SJSA1 (cell line): ENCODE measurements around the gene F2RL3. TPM values are rescaled to one million over a fixed set of nuclear protein-coding genes. Genes with fewer than 3 reads are reported as not detected.
A peak's percentile ranks its signal among the peaks of the same experiment; 100 is the strongest.

Experiments used
- DNase-seq, 2 experiments: peaks; one replicate each; pipeline ENCODE4 v3.0.0-alpha.2; 2015 to 2020; ENCODE audit warnings: low spot score in 2 of 2, low read depth in 1 of 2
- H3K27ac ChIP-seq: fragments of 250-450 bp; sonication (Bioruptor Pico); 2 replicates; pipeline ENCODE4 v1.5.1; 2020; ENCODE audit warnings: mild to moderate bottlenecking, moderate library complexity
- H3K27me3 ChIP-seq: fragments of 250-450 bp; sonication (Bioruptor Pico); replicated peaks from 2 replicates; pipeline ENCODE4 v1.5.1; 2020; ENCODE audit warnings: mild to moderate bottlenecking, moderate library complexity
- H3K36me3 ChIP-seq: fragments of 250-450 bp; sonication (Bioruptor Pico); 2 replicates; pipeline ENCODE4 v1.5.1; 2020; ENCODE audit warnings: mild to moderate bottlenecking
- H3K4me1 ChIP-seq: fragments of 250-450 bp; sonication (Bioruptor Pico); replicated peaks from 2 replicates; pipeline ENCODE4 v1.6.1; 2021; ENCODE audit warnings: mild to moderate bottlenecking
- H3K4me3 ChIP-seq: fragments of 250-450 bp; sonication (Bioruptor Pico); 2 replicates; pipeline ENCODE4 v1.5.1; 2020; ENCODE audit warnings: mild to moderate bottlenecking
- H3K9me3 ChIP-seq: fragments of 250-450 bp; sonication (Bioruptor Pico); replicated peaks from 2 replicates; pipeline ENCODE4 v1.5.1; 2020; ENCODE audit warnings: mild to moderate bottlenecking
- total RNA-seq: library from RNA; depleted of rRNA; stranded (reverse); fragments of >200 nt; shearing (Covaris generic); gene quantifications from 2 replicates; pipeline ENCODE4 v1.2.3, GENCODE V29; 2014

The F2RL3 gene
- total RNA-seq, 1 experiment from 2014 or later: 0.37 TPM

GRCh38 chr19:16880884-16881554 is 7.8 kb upstream of the F2RL3 start:
- Histone ChIP-seq H3K27me3 (no peaks in the 10 kb centered on the region), H3K9me3 (peaks cover 21% of the 10 kb centered on the region), H3K4me3 (no peak overlapping the region), H3K27ac (no peak overlapping the region), H3K36me3 (peaks cover 45% of the 10 kb centered on the region), H3K4me1 (peaks cover 6% of the 10 kb centered on the region; the same call in 1 of the 2 replicates)
- no peak for DNase-seq

GRCh38 chr19:16882146-16882545 is 6.7 kb upstream of the F2RL3 start:
- H3K9me3 ChIP-seq: peaks cover 21% of the 10 kb centered on the region
- H3K36me3 ChIP-seq: peaks cover 33% of the 10 kb centered on the region
- peaks cover 11% of the 10 kb centered on the region for H3K4me1 ChIP-seq
- no peaks in the 10 kb centered on the region for H3K27me3 ChIP-seq
- DNase-seq: no peak
- H3K27ac ChIP-seq: no peak overlapping the region
- no peak overlapping the region for H3K4me3 ChIP-seq

GRCh38 chr19:16883522-16883921 is 5.3 kb upstream of the F2RL3 start:
- H3K4me3 ChIP-seq: no peak overlapping the region
- H3K4me1 ChIP-seq: peaks cover 25% of the 10 kb centered on the region
- no peaks in the 10 kb centered on the region for H3K27me3 ChIP-seq
- no peak overlapping the region for H3K27ac ChIP-seq
- DNase-seq: no peak
- H3K36me3 ChIP-seq: peaks cover 19% of the 10 kb centered on the region
- H3K9me3 ChIP-seq: peaks cover 21% of the 10 kb centered on the region

GRCh38 chr19:16885166-16885565 is 3.6 kb upstream of the F2RL3 start:
- H3K27ac ChIP-seq: no peak overlapping the region
- H3K4me1 ChIP-seq: peaks cover 31% of the 10 kb centered on the region
- H3K27me3 ChIP-seq: no peaks in the 10 kb centered on the region
- no peak overlapping the region for H3K4me3 ChIP-seq
- peaks cover 21% of the 10 kb centered on the region for H3K9me3 ChIP-seq
- peaks cover 3% of the 10 kb centered on the region for H3K36me3 ChIP-seq
- no peak for DNase-seq

DNA sequence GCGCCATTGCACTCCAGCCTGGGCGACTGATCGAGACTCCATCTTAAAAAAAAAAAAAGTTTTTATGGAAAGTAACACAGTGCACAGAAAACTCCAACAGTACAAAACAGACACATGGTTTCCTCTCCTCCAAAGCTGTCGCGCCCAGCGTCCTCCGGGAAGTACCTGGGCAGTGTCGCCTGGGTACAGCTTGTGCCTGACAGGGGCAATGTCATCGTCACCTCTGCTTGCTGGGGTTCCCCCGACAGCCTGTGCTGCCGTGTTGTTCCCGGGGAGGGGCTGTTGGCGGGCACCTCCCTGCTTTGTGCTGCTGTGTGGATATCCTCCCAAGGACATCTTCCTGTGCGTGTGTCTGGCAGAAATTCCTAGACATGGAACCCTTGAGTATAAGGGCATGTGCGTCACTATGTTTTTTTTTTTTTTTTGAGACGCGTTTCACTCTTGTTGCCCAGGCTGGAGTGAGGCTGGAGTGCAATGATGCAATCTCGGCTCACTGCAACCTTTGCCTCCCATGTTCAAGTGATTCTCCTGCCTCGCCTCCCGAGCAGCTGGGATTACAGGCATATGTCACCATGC is 2.4 kb upstream of the F2RL3 start:
- H3K36me3 ChIP-seq: no peaks in the 10 kb centered on the region; the same call in 1 of the 2 replicates
- H3K27me3 ChIP-seq: no peaks in the 10 kb centered on the region
- H3K27ac ChIP-seq: no peak overlapping the region; the same call in 1 of the 2 replicates
- no peak overlapping the region for H3K4me3 ChIP-seq
- peaks cover 16% of the 10 kb centered on the region for H3K9me3 ChIP-seq
- DNase-seq: peak in 1 of 2 experiments; percentile 17
- H3K4me1 ChIP-seq: peaks cover 31% of the 10 kb centered on the region

- Histone ChIP-seq H3K27me3 (no peaks in the 10 kb centered on the region), H3K4me1 (peaks cover 31% of the 10 kb centered on the region), H3K4me3 (no peak overlapping the region), H3K9me3 (peaks cover 8% of the 10 kb centered on the region), H3K36me3 (no peaks in the 10 kb centered on the region), H3K27ac (no peak overlapping the region)
- DNase-seq: no peak
Measured at GRCh38 chr19:16887353-16888265, 1.2 kb upstream of the F2RL3 start.

- no peaks in the 10 kb centered on the region for H3K27me3 ChIP-seq
- no peaks in the 10 kb centered on the region for H3K36me3 ChIP-seq
- no peak overlapping the region for H3K27ac ChIP-seq
- peak overlapping the region; percentile 19 for H3K4me3 ChIP-seq
- DNase-seq: no peak
- H3K4me1 ChIP-seq: peaks cover 31% of the 10 kb centered on the region
- H3K9me3 ChIP-seq: no peaks in the 10 kb centered on the region
Measured at GRCh38 chr19:16889366-16889882, 625 bp downstream of the F2RL3 start.

DNA sequence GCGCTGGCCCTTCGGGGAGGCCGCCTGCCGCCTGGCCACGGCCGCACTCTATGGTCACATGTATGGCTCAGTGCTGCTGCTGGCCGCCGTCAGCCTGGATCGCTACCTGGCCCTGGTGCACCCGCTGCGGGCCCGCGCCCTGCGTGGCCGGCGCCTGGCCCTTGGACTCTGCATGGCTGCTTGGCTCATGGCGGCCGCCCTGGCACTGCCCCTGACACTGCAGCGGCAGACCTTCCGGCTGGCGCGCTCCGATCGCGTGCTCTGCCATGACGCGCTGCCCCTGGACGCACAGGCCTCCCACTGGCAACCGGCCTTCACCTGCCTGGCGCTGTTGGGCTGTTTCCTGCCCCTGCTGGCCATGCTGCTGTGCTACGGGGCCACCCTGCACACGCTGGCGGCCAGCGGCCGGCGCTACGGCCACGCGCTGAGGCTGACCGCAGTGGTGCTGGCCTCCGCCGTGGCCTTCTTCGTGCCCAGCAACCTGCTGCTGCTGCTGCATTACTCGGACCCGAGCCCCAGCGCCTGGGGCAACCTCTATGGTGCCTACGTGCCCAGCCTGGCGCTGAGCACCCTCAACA is 1.2 kb downstream of the F2RL3 start:
- Histone ChIP-seq H3K9me3 (no peaks in the 10 kb centered on the region), H3K36me3 (no peaks in the 10 kb centered on the region), H3K27ac (no peak overlapping the region), H3K27me3 (no peaks in the 10 kb centered on the region), H3K4me3 (no peak overlapping the region), H3K4me1 (peaks cover 31% of the 10 kb centered on the region)
- DNase-seq: no peak

DNA sequence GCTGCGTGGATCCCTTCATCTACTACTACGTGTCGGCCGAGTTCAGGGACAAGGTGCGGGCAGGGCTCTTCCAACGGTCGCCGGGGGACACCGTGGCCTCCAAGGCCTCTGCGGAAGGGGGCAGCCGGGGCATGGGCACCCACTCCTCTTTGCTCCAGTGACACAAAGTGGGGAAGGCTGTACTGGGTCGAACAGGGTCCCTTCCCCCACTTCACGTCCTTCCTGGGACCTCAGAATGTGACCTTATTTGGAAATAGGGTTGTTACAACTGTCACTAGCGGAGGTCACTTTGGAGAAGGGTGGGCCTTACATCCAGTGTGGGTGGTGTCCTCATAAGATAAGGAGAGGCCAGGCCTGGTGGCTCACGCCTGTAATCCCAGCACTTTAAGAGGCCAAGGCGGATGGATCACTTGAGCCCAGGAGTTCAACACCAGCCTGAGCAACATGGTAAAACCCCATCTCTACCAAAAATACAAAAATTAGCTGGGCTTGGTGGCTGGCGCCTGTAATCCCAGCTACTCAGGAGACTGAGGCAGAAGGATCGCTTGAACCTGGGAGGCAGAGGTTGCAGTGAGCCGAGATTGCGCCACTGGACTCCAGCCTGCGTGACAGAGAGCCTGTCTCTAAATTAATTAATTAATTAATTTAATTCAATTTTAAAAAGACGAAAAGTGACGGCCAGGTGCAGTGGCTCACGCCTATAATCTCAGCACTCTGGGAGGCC is 1.8 kb downstream of the F2RL3 start:
- H3K4me3 ChIP-seq: no peak overlapping the region
- H3K27ac ChIP-seq: no peak overlapping the region
- no peaks in the 10 kb centered on the region for H3K36me3 ChIP-seq
- no peak for DNase-seq
- peaks cover 29% of the 10 kb centered on the region for H3K4me1 ChIP-seq
- no peaks in the 10 kb centered on the region for H3K27me3 ChIP-seq
- no peaks in the 10 kb centered on the region for H3K9me3 ChIP-seq

GRCh38 chr19:16891696-16892382 is 3.0 kb downstream of the F2RL3 start:
- Histone ChIP-seq H3K4me3 (no peak overlapping the region), H3K9me3 (no peaks in the 10 kb centered on the region; the same call in 1 of the 2 replicates), H3K36me3 (no peaks in the 10 kb centered on the region), H3K27me3 (no peaks in the 10 kb centered on the region), H3K27ac (no peak overlapping the region), H3K4me1 (peaks cover 28% of the 10 kb centered on the region)
- DNase-seq: no peak

- no peak overlapping the region for H3K27ac ChIP-seq
- H3K36me3 ChIP-seq: no peaks in the 10 kb centered on the region
- peaks cover 25% of the 10 kb centered on the region for H3K4me1 ChIP-seq
- no peak for DNase-seq
- no peaks in the 10 kb centered on the region; the same call in 1 of the 2 replicates for H3K9me3 ChIP-seq
- H3K27me3 ChIP-seq: no peaks in the 10 kb centered on the region
- H3K4me3 ChIP-seq: no peak overlapping the region
Measured at GRCh38 chr19:16892436-16892835, 3.6 kb downstream of the F2RL3 start.

DNA sequence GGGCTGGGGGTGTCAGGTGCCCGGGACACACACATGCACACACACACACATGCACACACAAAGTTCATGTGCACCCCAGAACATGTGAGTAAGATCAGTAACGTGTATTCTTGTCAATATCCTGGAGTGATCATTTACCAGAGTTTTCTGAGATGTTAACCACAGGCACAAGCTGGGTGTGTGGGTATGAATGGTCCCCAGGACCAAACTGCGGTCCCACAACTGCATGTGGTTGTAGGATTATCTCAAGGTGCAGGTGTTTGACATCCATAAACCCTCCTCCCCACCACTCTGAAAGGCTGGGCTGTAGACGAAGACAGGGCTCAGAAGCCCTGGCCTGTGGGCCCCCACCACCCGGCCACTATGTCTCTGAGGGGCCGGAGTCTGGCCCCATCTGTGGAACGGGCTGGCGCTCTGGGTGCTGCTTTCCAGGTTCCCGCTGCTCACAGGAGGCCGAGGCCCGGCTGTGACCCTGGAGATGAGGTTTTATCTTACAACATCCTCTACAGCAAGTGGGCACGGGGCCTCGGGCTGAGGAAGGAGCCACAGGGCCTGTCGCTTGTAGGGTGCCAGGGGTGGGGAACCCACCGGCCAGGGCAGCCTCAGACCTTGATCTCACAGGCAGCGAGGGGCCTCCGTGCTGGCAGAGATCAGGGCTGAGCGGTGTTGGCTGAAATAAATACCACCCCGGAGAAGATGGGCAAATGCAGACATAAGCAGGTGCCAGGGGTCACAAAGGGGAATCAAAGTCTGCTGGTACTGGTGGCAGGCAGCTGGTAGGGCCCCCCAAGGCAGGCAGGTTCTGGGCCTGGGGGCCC is 4.3 kb downstream of the F2RL3 start:
- no peak overlapping the region for H3K4me3 ChIP-seq
- H3K27me3 ChIP-seq: no peaks in the 10 kb centered on the region
- peaks cover 23% of the 10 kb centered on the region for H3K4me1 ChIP-seq
- DNase-seq: no peak
- no peaks in the 10 kb centered on the region; the same call in 1 of the 2 replicates for H3K9me3 ChIP-seq
- H3K27ac ChIP-seq: no peak overlapping the region
- no peaks in the 10 kb centered on the region for H3K36me3 ChIP-seq
